ENCODE data around the gene FAM217B.

The FAM217B gene

GRCh38 chr20:59940129-59940955 is at the start of gene FAM217B, which contains the start of gene PPP1R3D:
Gene FAM217B, plus strand, starts transcription at chr20:59940389. Its CDS starts 3,555 bp downstream, at chr20:59943944.
Gene PPP1R3D, minus strand, starts transcription at chr20:59940305. Its CDS starts 374 bp downstream, at chr20:59939931.
- Histone ChIP-seq H3K9me3 (ENCODE audit: control insufficient read depth, insufficient read depth, low read depth, low read length) (peaks cover 7% of the 10 kb centered on the region; the same call in 1 of the 2 replicates), H3K36me3 (ENCODE audit: control insufficient read depth, insufficient read depth, low read length) (peaks cover 27% of the 10 kb centered on the region), H3K27me3 (ENCODE audit: control insufficient read depth, insufficient read depth, low read length) (peaks cover 16% of the 10 kb centered on the region), H3K27ac (ENCODE audit: low read depth, low read length) (peak within 1 kb of the TSS; percentile 77), H3K4me3 (ENCODE audit: low read depth, low read length) (peak within 1 kb of the TSS; percentile 85), H3K9ac (ENCODE audit: low read length) (peak within 1 kb of the TSS; percentile 94), H3K4me1 (ENCODE audit: control insufficient read depth, insufficient read depth, low read length) (0 out of 2 replicates have a peak, but pooled peaks cover 4% of the 10 kb centered on the region)

GRCh38 chr20:59891581-59891980 is 48.6 kb upstream of the FAM217B start:
- H3K27me3 ChIP-seq (ENCODE audit: control insufficient read depth, insufficient read depth, low read length): no peaks in the 10 kb centered on the region; the same call in 1 of the 2 replicates
- H3K9me3 ChIP-seq (ENCODE audit: control insufficient read depth, insufficient read depth, low read depth, low read length): no peaks in the 10 kb centered on the region
- H3K36me3 ChIP-seq (ENCODE audit: control insufficient read depth, insufficient read depth, low read length): no peaks in the 10 kb centered on the region

GRCh38 chr20:59895908-59896307 is 44.3 kb upstream of the FAM217B start:
- H3K27ac ChIP-seq (ENCODE audit: low read depth, low read length): no peak overlapping the region
- no peaks in the 10 kb centered on the region for H3K9me3 ChIP-seq (ENCODE audit: control insufficient read depth, insufficient read depth, low read depth, low read length)
- H3K4me1 ChIP-seq (ENCODE audit: control insufficient read depth, insufficient read depth, low read length): no peaks in the 10 kb centered on the region; the same call in 1 of the 2 replicates
- no peaks in the 10 kb centered on the region for H3K36me3 ChIP-seq (ENCODE audit: control insufficient read depth, insufficient read depth, low read length)
- H3K27me3 ChIP-seq (ENCODE audit: control insufficient read depth, insufficient read depth, low read length): no peaks in the 10 kb centered on the region
- H3K4me3 ChIP-seq (ENCODE audit: low read depth, low read length): no peak overlapping the region
- H3K9ac ChIP-seq (ENCODE audit: low read length): no peak overlapping the region

More at GRCh38 chr20:59891581-59891980, 48.6 kb upstream of the FAM217B start:
- Histone ChIP-seq H3K4me1 (ENCODE audit: control insufficient read depth, insufficient read depth, low read length) (no peaks in the 10 kb centered on the region), H3K27ac (ENCODE audit: low read depth, low read length) (no peak overlapping the region), H3K4me3 (ENCODE audit: low read depth, low read length) (no peak overlapping the region), H3K9ac (ENCODE audit: low read length) (no peak overlapping the region)

- Histone ChIP-seq H3K4me3 (ENCODE audit: low read depth, low read length) (no peak overlapping the region), H3K27ac (ENCODE audit: low read depth, low read length) (no peak overlapping the region)
These were observed 37.7 kb upstream of the FAM217B start for GRCh38 chr20:59902470-59902869.

GRCh38 chr20:59903621-59904020 is 36.6 kb upstream of the FAM217B start:
- no peak overlapping the region for H3K4me3 ChIP-seq (ENCODE audit: low read depth, low read length)
- H3K4me1 ChIP-seq (ENCODE audit: control insufficient read depth, insufficient read depth, low read length): peaks cover 3% of the 10 kb centered on the region; the same call in 1 of the 2 replicates
- H3K9ac ChIP-seq (ENCODE audit: low read length): no peak overlapping the region
- no peaks in the 10 kb centered on the region for H3K9me3 ChIP-seq (ENCODE audit: control insufficient read depth, insufficient read depth, low read depth, low read length)
- H3K27ac ChIP-seq (ENCODE audit: low read depth, low read length): no peak overlapping the region
- no peaks in the 10 kb centered on the region for H3K36me3 ChIP-seq (ENCODE audit: control insufficient read depth, insufficient read depth, low read length)
- H3K27me3 ChIP-seq (ENCODE audit: control insufficient read depth, insufficient read depth, low read length): peaks cover 3% of the 10 kb centered on the region; the same call in 1 of the 2 replicates

More at GRCh38 chr20:59902470-59902869, 37.7 kb upstream of the FAM217B start:
- H3K9ac ChIP-seq (ENCODE audit: low read length): no peak overlapping the region
- H3K27me3 ChIP-seq (ENCODE audit: control insufficient read depth, insufficient read depth, low read length): peaks cover 3% of the 10 kb centered on the region; the same call in 1 of the 2 replicates
- H3K4me1 ChIP-seq (ENCODE audit: control insufficient read depth, insufficient read depth, low read length): peaks cover 3% of the 10 kb centered on the region; the same call in 1 of the 2 replicates
- H3K36me3 ChIP-seq (ENCODE audit: control insufficient read depth, insufficient read depth, low read length): no peaks in the 10 kb centered on the region
- H3K9me3 ChIP-seq (ENCODE audit: control insufficient read depth, insufficient read depth, low read depth, low read length): no peaks in the 10 kb centered on the region

GRCh38 chr20:59908855-59909254 is 31.3 kb upstream of the FAM217B start:
- Histone ChIP-seq H3K36me3 (ENCODE audit: control insufficient read depth, insufficient read depth, low read length) (no peaks in the 10 kb centered on the region), H3K9me3 (ENCODE audit: control insufficient read depth, insufficient read depth, low read depth, low read length) (no peaks in the 10 kb centered on the region), H3K9ac (ENCODE audit: low read length) (no peak overlapping the region), H3K27me3 (ENCODE audit: control insufficient read depth, insufficient read depth, low read length) (peaks cover 3% of the 10 kb centered on the region; the same call in 1 of the 2 replicates), H3K4me1 (ENCODE audit: control insufficient read depth, insufficient read depth, low read length) (no peaks in the 10 kb centered on the region), H3K4me3 (ENCODE audit: low read depth, low read length) (no peak overlapping the region), H3K27ac (ENCODE audit: low read depth, low read length) (no peak overlapping the region)

- no peak overlapping the region for H3K27ac ChIP-seq (ENCODE audit: low read depth, low read length)
- no peaks in the 10 kb centered on the region; the same call in 1 of the 2 replicates for H3K27me3 ChIP-seq (ENCODE audit: control insufficient read depth, insufficient read depth, low read length)
- H3K9ac ChIP-seq (ENCODE audit: low read length): no peak overlapping the region
- H3K9me3 ChIP-seq (ENCODE audit: control insufficient read depth, insufficient read depth, low read depth, low read length): no peaks in the 10 kb centered on the region
- H3K4me1 ChIP-seq (ENCODE audit: control insufficient read depth, insufficient read depth, low read length): no peaks in the 10 kb centered on the region
- no peaks in the 10 kb centered on the region for H3K36me3 ChIP-seq (ENCODE audit: control insufficient read depth, insufficient read depth, low read length)
- no peak overlapping the region for H3K4me3 ChIP-seq (ENCODE audit: low read depth, low read length)
These were observed 29.1 kb upstream of the FAM217B start for GRCh38 chr20:59911041-59911440.

GRCh38 chr20:59912609-59913008 is 27.6 kb upstream of the FAM217B start:
- Histone ChIP-seq H3K27me3 (ENCODE audit: control insufficient read depth, insufficient read depth, low read length) (no peaks in the 10 kb centered on the region), H3K36me3 (ENCODE audit: control insufficient read depth, insufficient read depth, low read length) (no peaks in the 10 kb centered on the region), H3K4me3 (ENCODE audit: low read depth, low read length) (no peak overlapping the region), H3K4me1 (ENCODE audit: control insufficient read depth, insufficient read depth, low read length) (no peaks in the 10 kb centered on the region), H3K9me3 (ENCODE audit: control insufficient read depth, insufficient read depth, low read depth, low read length) (no peaks in the 10 kb centered on the region), H3K27ac (ENCODE audit: low read depth, low read length) (no peak overlapping the region), H3K9ac (ENCODE audit: low read length) (no peak overlapping the region)

- Histone ChIP-seq H3K27me3 (ENCODE audit: control insufficient read depth, insufficient read depth, low read length) (no peaks in the 10 kb centered on the region), H3K27ac (ENCODE audit: low read depth, low read length) (no peak overlapping the region), H3K36me3 (ENCODE audit: control insufficient read depth, insufficient read depth, low read length) (no peaks in the 10 kb centered on the region), H3K9me3 (ENCODE audit: control insufficient read depth, insufficient read depth, low read depth, low read length) (no peaks in the 10 kb centered on the region), H3K9ac (ENCODE audit: low read length) (no peak overlapping the region), H3K4me3 (ENCODE audit: low read depth, low read length) (no peak overlapping the region), H3K4me1 (ENCODE audit: control insufficient read depth, insufficient read depth, low read length) (no peaks in the 10 kb centered on the region)
These were observed 19.2 kb upstream of the FAM217B start for GRCh38 chr20:59920944-59921343.

- Histone ChIP-seq H3K36me3 (ENCODE audit: control insufficient read depth, insufficient read depth, low read length) (no peaks in the 10 kb centered on the region), H3K9ac (ENCODE audit: low read length) (no peak overlapping the region), H3K4me3 (ENCODE audit: low read depth, low read length) (no peak overlapping the region), H3K27ac (ENCODE audit: low read depth, low read length) (no peak overlapping the region), H3K4me1 (ENCODE audit: control insufficient read depth, insufficient read depth, low read length) (peaks cover 4% of the 10 kb centered on the region; the same call in 1 of the 2 replicates), H3K27me3 (ENCODE audit: control insufficient read depth, insufficient read depth, low read length) (no peaks in the 10 kb centered on the region), H3K9me3 (ENCODE audit: control insufficient read depth, insufficient read depth, low read depth, low read length) (no peaks in the 10 kb centered on the region)
These were observed 16.7 kb upstream of the FAM217B start for GRCh38 chr20:59923514-59923913.

- no peaks in the 10 kb centered on the region for H3K27me3 ChIP-seq (ENCODE audit: control insufficient read depth, insufficient read depth, low read length)
- no peak overlapping the region for H3K27ac ChIP-seq (ENCODE audit: low read depth, low read length)
- H3K36me3 ChIP-seq (ENCODE audit: control insufficient read depth, insufficient read depth, low read length): no peaks in the 10 kb centered on the region
- H3K4me1 ChIP-seq (ENCODE audit: control insufficient read depth, insufficient read depth, low read length): peaks cover 4% of the 10 kb centered on the region; the same call in 1 of the 2 replicates
- no peaks in the 10 kb centered on the region for H3K9me3 ChIP-seq (ENCODE audit: control insufficient read depth, insufficient read depth, low read depth, low read length)
- H3K4me3 ChIP-seq (ENCODE audit: low read depth, low read length): no peak overlapping the region
- no peak overlapping the region for H3K9ac ChIP-seq (ENCODE audit: low read length)
These were observed 14.8 kb upstream of the FAM217B start for GRCh38 chr20:59925359-59925758.
